Esophagus (tissue), 2 donors: Measurements from ENCODE around the gene PHYKPL. TPM values are rescaled to one million over a fixed set of nuclear protein-coding genes. Genes with fewer than 3 reads are reported as not detected.

Experiments
- H3K27ac ChIP-seq, 2 donors: one replicate each; pipeline ENCODE4 v1.5.1; 2013; ENCODE audit warnings: low read depth in 2 of 2, mild to moderate bottlenecking in 2 of 2, inconsistent platforms in 1 of 2, low read length in 1 of 2, moderate library complexity in 1 of 2
- H3K27me3 ChIP-seq, 2 donors: one replicate each; pipeline ENCODE4 v1.6.1; 2013; ENCODE audit warnings: low read length in 2 of 2, control low read depth in 1 of 2, mild to moderate bottlenecking in 1 of 2; ENCODE audit not compliant: insufficient read depth in 2 of 2, control insufficient read depth in 1 of 2
- H3K36me3 ChIP-seq, 2 donors: one replicate each; pipeline ENCODE4 v1.6.1; 2013; ENCODE audit warnings: low read length in 1 of 2; ENCODE audit not compliant: control insufficient read depth in 2 of 2, insufficient read depth in 2 of 2
- H3K4me1 ChIP-seq, 2 donors: one replicate each; pipeline ENCODE4 v1.6.1; 2013; ENCODE audit warnings: low read length in 1 of 2; ENCODE audit not compliant: control insufficient read depth in 2 of 2, insufficient read depth in 2 of 2
- H3K4me3 ChIP-seq, 2 donors: one replicate each; pipeline ENCODE4 v1.5.1; 2013; ENCODE audit warnings: low read length in 2 of 2, mild to moderate bottlenecking in 2 of 2, low read depth in 1 of 2, moderate library complexity in 1 of 2
- H3K9me3 ChIP-seq, 2 donors: one replicate each; pipeline ENCODE4 v1.6.1; 2013; ENCODE audit warnings: mild to moderate bottlenecking in 2 of 2, low read depth in 1 of 2, low read length in 1 of 2, moderate library complexity in 1 of 2; ENCODE audit not compliant: control insufficient read depth in 2 of 2, insufficient read depth in 1 of 2
- WGBS, 2 donors: extraction: QIAGEN DNeasy Blood & Tissue Kit; methylation state at CpG; one replicate each; pipeline ENCODE4 v1.1.7; 2013; 5-methylcytosine and 5-hydroxymethylcytosine counted together
- polyA plus RNA-seq, 2 donors: library from polyadenylated mRNA; stranded (reverse); fragments of 200-250 nt; gene quantifications; one replicate each; pipeline ENCODE4 v1.2.3, GENCODE V29; 2013
- donor health status: healthy with polysubstance abuse.
- donor health status: Bipolar disorder and iron deficiency.

The PHYKPL gene
- polyA plus RNA-seq, 2 donors, result 21.1 to 35.8 TPM

DNA sequence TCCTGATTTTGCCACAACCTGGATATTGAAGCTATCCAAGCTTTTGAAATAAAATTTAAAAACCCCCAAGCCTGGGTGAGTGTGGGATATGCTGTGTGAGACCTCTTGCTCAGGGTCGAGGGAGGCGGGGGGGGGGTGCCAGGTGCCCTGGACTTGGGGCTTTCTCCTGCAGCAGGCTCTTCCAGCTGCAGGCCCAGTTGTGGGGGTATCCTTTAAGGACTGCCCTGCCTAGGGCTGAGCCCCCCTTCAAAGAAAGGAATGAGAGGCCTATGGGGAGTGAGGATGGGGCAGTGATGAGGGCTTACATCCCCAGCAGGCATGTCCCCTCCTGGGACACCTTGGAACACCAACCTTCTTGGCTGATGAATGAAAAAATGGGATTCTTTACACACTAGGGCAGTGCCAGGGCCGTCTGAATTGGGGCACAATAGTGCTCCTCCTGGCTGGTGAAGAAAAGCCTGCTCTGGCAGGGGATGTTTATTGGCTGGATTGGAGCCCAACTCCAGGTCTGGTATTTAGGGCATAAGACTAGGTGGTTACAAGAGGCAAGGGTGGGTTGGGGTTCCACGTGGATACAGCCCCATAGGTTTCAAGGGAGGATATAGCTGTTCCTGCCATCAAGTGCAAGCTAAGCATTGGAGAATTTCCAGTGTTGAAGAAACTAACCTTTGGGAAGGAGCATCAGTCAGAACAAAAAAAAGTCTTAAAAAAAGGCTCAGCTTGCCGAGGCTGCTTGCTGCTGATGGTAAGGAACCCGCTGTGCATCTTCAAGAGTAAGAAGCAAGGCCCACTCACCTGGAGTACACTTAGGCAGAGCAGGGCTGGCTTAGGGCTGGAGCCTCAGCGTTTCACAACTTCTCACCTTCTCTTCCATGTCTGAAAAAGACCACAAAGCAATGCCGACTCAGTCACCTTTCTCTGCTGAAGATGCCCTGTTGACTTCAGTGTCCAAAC, 21.2 kb downstream of the PHYKPL start:
- H3K27me3 ChIP-seq, result no peaks in the 10 kb centered on the region
- peaks cover 49 to 78% of the 10 kb centered on the region in 2 donors for H3K36me3 ChIP-seq
- no peak overlapping the region for H3K27ac ChIP-seq
- H3K4me3 ChIP-seq, result no peak overlapping the region
- no peaks in the 10 kb centered on the region for H3K9me3 ChIP-seq
- WGBS, 2 donors, result 61 to 63% methylated on average over 8 of the region's 8 CpGs
- H3K4me1 ChIP-seq, result peaks cover 2 to 17% of the 10 kb centered on the region in 2 donors

DNA sequence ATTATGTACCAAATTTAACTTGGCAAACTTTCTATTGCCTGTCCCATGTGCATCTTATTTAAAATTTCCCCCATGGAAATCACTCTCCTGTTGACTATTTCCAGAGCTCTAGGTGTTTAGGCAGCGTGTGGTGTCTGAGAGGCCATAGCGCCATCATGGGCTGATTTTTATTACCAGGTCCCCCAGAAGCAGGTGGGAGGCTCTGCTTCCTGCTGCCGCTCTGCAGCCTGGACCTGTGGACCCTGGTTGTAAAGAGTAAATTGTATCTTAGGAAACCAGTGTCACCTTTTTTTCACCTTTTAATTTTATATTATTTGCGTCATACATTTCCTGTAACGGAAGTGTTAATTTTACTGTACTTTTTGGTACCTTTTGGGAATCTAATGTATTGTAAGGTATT, 21.9 kb downstream of the PHYKPL start:
- peaks cover 48 to 75% of the 10 kb centered on the region in 2 donors for H3K36me3 ChIP-seq
- H3K27me3 ChIP-seq, result no peaks in the 10 kb centered on the region
- no peaks in the 10 kb centered on the region for H3K9me3 ChIP-seq
- no peak overlapping the region for H3K4me3 ChIP-seq
- 82 to 90% methylated on average over 5 of the region's 5 CpGs for WGBS, 2 donors
- H3K4me1 ChIP-seq, result peaks cover 4 to 20% of the 10 kb centered on the region in 2 donors
- no peak overlapping the region for H3K27ac ChIP-seq

DNA sequence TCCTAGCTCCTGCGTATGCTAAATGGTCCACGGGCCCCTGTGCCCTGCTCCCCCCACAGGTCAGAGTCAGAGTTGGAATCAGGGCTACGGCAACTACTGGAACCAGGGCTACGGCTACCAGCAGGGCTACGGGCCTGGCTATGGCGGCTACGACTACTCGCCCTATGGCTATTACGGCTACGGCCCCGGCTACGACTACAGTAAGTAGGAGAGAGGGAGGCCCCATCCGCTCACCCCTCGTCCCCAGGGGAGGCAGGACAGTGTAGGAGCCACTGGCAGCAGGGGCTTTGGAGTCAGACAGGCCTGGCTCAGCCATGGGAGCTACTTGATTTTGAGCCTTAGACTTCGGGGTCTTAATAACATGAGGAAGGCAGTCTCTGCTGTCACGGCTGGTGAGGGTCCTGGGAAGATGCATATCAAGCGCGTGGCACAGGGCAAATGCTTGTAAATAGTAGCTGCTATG, 22.5 kb downstream of the PHYKPL start:
- Histone ChIP-seq H3K9me3 (no peaks in the 10 kb centered on the region), H3K27me3 (no peaks in the 10 kb centered on the region), H3K4me1 (peaks cover 4 to 20% of the 10 kb centered on the region in 2 donors), H3K4me3 (no peak overlapping the region), H3K36me3 (peaks cover 42 to 73% of the 10 kb centered on the region in 2 donors), H3K27ac (no peak overlapping the region)
- 85 to 89% methylated on average over 18 of the region's 18 CpGs for WGBS, 2 donors

DNA sequence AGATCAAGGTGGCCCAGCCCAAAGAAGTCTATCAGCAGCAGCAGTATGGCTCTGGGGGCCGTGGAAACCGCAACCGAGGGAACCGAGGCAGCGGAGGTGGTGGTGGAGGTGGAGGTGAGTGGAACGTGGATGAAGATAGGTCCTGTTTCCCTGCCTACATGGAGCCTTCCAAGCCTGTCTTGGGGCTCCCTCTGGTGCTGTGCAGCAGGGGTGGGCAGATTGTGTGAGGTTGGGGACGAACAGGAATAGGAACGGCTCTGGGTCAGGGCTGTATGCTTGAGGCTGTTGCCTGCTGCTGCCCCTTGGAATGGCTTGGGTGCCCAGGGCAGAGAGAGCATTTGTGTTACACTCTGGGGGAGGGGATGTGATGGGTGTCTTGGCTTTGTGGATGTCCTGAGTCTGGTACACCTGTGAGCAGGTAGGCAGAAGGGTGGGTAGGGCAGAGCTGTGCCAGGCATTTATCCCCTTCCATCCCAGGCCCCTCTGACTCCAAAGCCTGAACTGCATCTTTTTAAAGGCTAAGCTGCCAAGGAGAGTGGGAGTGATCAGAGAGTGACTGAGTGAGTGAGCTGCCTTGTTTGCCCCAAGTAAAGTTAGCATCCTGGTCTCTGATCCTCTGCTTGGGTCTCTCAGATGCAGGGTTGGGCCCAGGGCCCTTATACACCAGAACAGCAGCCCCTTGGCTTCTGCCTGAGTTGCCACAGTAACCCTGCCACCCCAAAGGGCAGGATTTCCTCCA, 23.1 kb downstream of the PHYKPL start:
- peaks cover 38 to 68% of the 10 kb centered on the region in 2 donors for H3K36me3 ChIP-seq

DNA sequence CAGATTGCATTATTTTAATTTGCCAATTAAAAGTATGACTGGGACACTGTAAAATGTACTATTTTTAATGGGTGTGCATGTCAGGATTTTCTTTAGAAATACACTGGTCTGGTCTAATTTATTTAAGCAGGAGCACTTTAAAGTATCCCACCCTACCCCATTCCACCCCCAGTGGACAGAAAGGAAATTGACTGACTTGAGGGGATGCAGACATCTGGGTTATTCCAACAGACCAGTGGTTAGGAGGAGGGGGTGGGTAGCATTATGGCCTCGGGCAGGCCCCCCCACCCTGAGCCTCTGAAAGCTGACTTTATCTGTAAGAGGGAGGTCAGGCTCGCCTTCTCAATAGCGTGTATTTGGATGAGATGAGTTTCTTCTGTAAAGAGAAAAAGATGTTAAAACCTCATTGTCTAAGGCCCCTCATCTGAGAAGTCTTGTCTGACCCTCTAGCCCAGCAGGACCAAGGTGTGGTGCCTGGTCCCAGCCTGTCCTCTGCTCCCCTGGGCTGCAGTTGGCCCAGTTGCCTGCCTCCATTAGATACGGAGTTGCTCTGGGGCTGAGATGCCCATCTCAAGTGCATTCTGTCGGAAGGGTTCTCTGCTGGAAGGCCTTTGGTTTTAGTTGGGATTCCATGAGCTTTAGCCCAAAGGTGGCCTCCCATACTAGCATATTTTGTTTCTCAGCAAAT, 23.9 kb downstream of the PHYKPL start:
- 69 to 70% methylated on average over 5 of the region's 5 CpGs for WGBS, 2 donors
- H3K36me3 ChIP-seq, result peaks cover 37 to 61% of the 10 kb centered on the region in 2 donors

More for the DNA sequence above, 23.1 kb downstream of the PHYKPL start:
- Histone ChIP-seq H3K4me1 (peaks cover 4 to 20% of the 10 kb centered on the region in 2 donors), H3K27me3 (no peaks in the 10 kb centered on the region), H3K27ac (no peak overlapping the region), H3K9me3 (no peaks in the 10 kb centered on the region), H3K4me3 (no peak overlapping the region)
- WGBS, 2 donors, result 78 to 85% methylated on average over 8 of the region's 8 CpGs

DNA sequence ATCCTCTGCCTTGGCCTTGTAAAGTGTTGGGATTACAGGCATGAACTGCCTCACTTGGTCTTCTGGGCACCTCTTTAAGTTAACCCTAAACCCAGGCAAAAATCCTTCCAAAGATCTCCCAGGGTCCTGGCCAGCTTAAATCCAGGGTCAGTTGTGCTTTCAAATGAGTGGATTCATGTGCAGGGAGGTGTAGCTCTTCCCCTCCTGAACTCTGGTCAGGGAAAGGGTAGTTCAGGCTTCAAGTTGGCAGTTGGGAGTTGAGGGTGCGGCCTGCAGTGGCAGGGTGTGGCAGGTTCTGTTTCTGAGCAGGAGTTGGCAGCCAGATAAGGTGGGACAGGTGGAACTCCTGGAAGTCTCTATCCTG, 24.7 kb downstream of the PHYKPL start:
- Histone ChIP-seq H3K4me1 (peaks cover 4 to 20% of the 10 kb centered on the region in 2 donors), H3K36me3 (peaks cover 34 to 56% of the 10 kb centered on the region in 2 donors), H3K27ac (peak overlapping the region; percentile 63 to 80), H3K27me3 (no peaks in the 10 kb centered on the region), H3K4me3 (no peak overlapping the region), H3K9me3 (no peaks in the 10 kb centered on the region)
- WGBS, 2 donors, result 50 to 52% methylated on average over 1 of the region's 1 CpG

More for the DNA sequence above, 23.9 kb downstream of the PHYKPL start:
- Histone ChIP-seq H3K27me3 (no peaks in the 10 kb centered on the region), H3K27ac (no peak overlapping the region), H3K4me1 (peaks cover 4 to 20% of the 10 kb centered on the region in 2 donors), H3K4me3 (no peak overlapping the region), H3K9me3 (no peaks in the 10 kb centered on the region)

DNA sequence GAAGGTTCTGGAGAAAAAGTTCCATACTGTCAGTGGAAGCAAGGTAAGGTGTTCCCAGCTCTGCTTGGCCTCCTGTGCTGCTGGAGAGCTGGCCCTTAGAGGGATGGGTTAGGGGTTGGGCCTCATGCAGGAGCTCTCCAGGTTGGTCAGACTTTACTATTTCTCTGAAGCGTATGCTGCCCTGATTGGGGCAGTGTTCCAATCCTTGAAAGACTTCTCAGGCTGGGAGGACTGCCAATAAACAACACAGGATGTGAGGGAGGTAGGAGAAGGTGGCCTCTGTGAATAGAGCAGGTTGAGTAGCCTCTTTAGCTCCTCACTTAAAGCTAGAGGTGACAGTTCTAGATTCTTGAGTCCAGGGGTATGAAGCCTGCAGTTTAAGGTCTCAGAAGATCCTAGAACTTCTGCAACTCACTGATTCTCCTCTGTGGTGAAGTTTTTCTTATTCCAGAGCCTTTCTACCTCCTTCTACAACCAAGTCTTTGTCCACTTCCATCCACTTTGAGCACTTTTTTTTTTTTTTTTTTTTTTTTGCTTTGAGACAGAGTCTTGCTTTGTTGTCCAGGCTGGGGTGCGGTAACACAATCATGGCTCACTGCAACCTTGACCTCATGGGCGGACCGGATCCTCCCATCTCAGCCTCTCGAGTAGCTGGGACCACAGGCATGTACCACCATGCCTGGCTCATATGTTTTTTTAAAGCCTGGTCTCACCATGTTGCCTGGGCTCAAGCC, 25.3 kb downstream of the PHYKPL start:
- Histone ChIP-seq H3K36me3 (peaks cover 29 to 51% of the 10 kb centered on the region in 2 donors), H3K4me1 (peaks cover 4 to 20% of the 10 kb centered on the region in 2 donors), H3K27me3 (no peaks in the 10 kb centered on the region), H3K9me3 (no peaks in the 10 kb centered on the region), H3K4me3 (no peak overlapping the region), H3K27ac (peak overlapping the region; percentile 63 to 80)
- 58 to 61% methylated on average over 5 of the region's 5 CpGs for WGBS, 2 donors

DNA sequence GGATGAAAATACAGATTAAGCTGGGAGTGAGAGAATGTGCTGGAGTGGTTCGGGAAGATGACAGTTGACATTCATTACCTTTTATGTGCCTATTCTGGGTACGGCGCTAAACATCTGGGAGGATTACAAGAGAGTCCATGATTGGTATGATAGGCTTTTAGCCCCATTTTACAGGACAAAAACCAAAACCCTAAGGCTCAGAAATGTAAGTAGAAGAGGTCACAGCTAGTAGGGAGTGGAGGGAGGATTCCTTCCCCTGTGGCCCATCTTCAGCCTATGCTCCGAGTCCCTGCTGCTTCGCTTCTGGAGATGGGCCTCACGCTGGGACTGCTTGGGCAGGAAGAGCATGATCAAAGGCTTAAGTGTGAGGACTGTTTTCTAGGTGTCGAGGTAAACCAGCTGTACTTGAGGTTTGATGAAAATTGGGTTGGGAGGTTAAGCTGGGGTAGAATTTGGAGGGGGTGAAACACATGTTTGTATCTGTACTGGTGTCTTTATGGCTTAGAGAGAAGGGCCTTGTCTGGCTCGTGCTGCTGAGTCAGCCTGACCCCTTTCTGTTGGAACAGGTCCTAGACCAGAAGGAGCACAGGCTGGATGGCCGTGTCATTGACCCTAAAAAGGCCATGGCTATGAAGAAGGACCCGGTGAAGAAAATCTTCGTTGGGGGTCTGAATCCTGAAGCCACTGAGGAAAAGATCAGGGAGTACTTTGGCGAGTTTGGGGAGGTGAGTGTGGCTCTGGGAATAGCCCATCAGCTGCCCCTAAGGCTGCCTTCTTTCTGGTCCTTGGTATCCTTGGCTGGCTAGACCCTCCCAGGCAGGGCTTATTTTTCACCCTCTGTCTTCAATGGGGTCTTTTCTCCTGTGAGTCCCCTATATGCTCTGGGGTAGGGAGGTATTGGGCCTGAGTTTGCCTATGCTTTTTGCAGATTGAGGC, 26.2 kb downstream of the PHYKPL start:
- Histone ChIP-seq H3K36me3 (peaks cover 20 to 43% of the 10 kb centered on the region in 2 donors), H3K27me3 (no peaks in the 10 kb centered on the region), H3K4me3 (peak overlapping the region; percentile 71 to 99), H3K9me3 (no peaks in the 10 kb centered on the region), H3K27ac (peak overlapping the region; percentile 40 to 63), H3K4me1 (peaks cover 4 to 24% of the 10 kb centered on the region in 2 donors)
- WGBS, 2 donors, result 42 to 43% methylated on average over 12 of the region's 12 CpGs
